ENCODE measurements around the gene KRTAP4-7. TPM values are rescaled to one million over a fixed set of nuclear protein-coding genes. Genes with fewer than 3 reads are reported as not detected.
"Not testable (repeated sequence)": the region's sequence is repeated elsewhere in the genome, so short reads cannot be mapped to it uniquely, and the experiment has no call there.

The KRTAP4-7 gene
- total RNA-seq, 1 donor from 2014 or later, result not detected

- no peak for DNase-seq (ENCODE audit: low spot score in 2 of 2)
- intact Hi-C loops (cut with DNase I), result no loop called here
- Histone ChIP-seq H3K27me3 (no peaks in the 10 kb centered on the region), H3K4me1 (no peaks in the 10 kb centered on the region), H3K27ac (no peak overlapping the region), H3K4me3 (no peak overlapping the region), H3K9me3 (no peaks in the 10 kb centered on the region), H3K36me3 (no peaks in the 10 kb centered on the region)
- no peak for TF ChIP-seq CTCF (IDR thresholded peaks at IDR 0.05)
Measured at GRCh38 chr17:41096055-41096454, 12.1 kb downstream of the KRTAP4-7 start.

GRCh38 chr17:41098042-41098441 is 14.1 kb downstream of the KRTAP4-7 start, which contains the start of gene KRTAP4-8:
TSS of gene KRTAP4-8 (minus strand) at chr17:41098142. CDS start at chr17:41098084, 58 bp downstream.
- no peak for TF ChIP-seq CTCF (IDR thresholded peaks at IDR 0.05)
- Histone ChIP-seq H3K27me3 (no peaks in the 10 kb centered on the region), H3K9me3 (no peaks in the 10 kb centered on the region), H3K4me3 (no peak within 1 kb of the TSS), H3K36me3 (no peaks in the 10 kb centered on the region), H3K4me1 (no peaks in the 10 kb centered on the region), H3K27ac (no peak within 1 kb of the TSS)
- intact Hi-C loops (cut with DNase I), result no loop called here
- no peak for DNase-seq (ENCODE audit: low spot score in 2 of 2)

GRCh38 chr17:41098481-41098880 is 14.5 kb downstream of the KRTAP4-7 start:
- H3K4me1 ChIP-seq, result no peaks in the 10 kb centered on the region
- intact Hi-C loops (cut with DNase I), result no loop called here
- H3K9me3 ChIP-seq, result no peaks in the 10 kb centered on the region
- TF ChIP-seq CTCF (IDR thresholded peaks at IDR 0.05), result no peak
- H3K27ac ChIP-seq, result no peak overlapping the region
- H3K36me3 ChIP-seq, result no peaks in the 10 kb centered on the region
- H3K4me3 ChIP-seq, result no peak overlapping the region
- no peaks in the 10 kb centered on the region for H3K27me3 ChIP-seq
- DNase-seq (ENCODE audit: low spot score in 2 of 2), result no peak

- intact Hi-C loops (cut with DNase I), result not testable (repeated sequence)
Measured at GRCh38 chr17:41099682-41100480, 15.9 kb downstream of the KRTAP4-7 start.

GRCh38 chr17:41101586-41102259 is 17.8 kb downstream of the KRTAP4-7 start, which contains the start of gene KRTAP4-16:
TSS of gene KRTAP4-16 (minus strand) at chr17:41102209. CDS start at chr17:41102209, 0 bp downstream.
- no peaks in the 10 kb centered on the region for H3K36me3 ChIP-seq
- intact Hi-C loops (cut with DNase I), result no loop called here
- no peak for TF ChIP-seq CTCF (IDR thresholded peaks at IDR 0.05)
- no peak within 1 kb of the TSS for H3K27ac ChIP-seq
- no peak for DNase-seq (ENCODE audit: low spot score in 2 of 2)
- no peaks in the 10 kb centered on the region for H3K27me3 ChIP-seq
- H3K9me3 ChIP-seq, result no peaks in the 10 kb centered on the region
- no peak within 1 kb of the TSS for H3K4me3 ChIP-seq
- H3K4me1 ChIP-seq, result no peaks in the 10 kb centered on the region

More at GRCh38 chr17:41099682-41100480, 15.9 kb downstream of the KRTAP4-7 start:
- not testable (repeated sequence) for DNase-seq (ENCODE audit: low spot score in 2 of 2); H3K4me1 ChIP-seq; H3K27ac ChIP-seq; H3K36me3 ChIP-seq; H3K4me3 ChIP-seq; H3K27me3 ChIP-seq; H3K9me3 ChIP-seq

- no peaks in the 10 kb centered on the region for H3K9me3 ChIP-seq
- no peaks in the 10 kb centered on the region for H3K36me3 ChIP-seq
- no peaks in the 10 kb centered on the region for H3K4me1 ChIP-seq
- H3K27ac ChIP-seq, result no peak overlapping the region
- no peak overlapping the region for H3K4me3 ChIP-seq
- intact Hi-C loops (cut with DNase I), result no loop called here
- H3K27me3 ChIP-seq, result no peaks in the 10 kb centered on the region
- DNase-seq (ENCODE audit: low spot score in 2 of 2), result no peak
- TF ChIP-seq CTCF (IDR thresholded peaks at IDR 0.05), result no peak
Measured at GRCh38 chr17:41103896-41104295, 19.9 kb downstream of the KRTAP4-7 start.

GRCh38 chr17:41104386-41105038 is 20.6 kb downstream of the KRTAP4-7 start:
- H3K27me3 ChIP-seq; H3K9me3 ChIP-seq; H3K4me3 ChIP-seq; intact Hi-C loops (cut with DNase I); H3K36me3 ChIP-seq; H3K4me1 ChIP-seq; H3K27ac ChIP-seq; DNase-seq (ENCODE audit: low spot score in 2 of 2): not testable (repeated sequence)

GRCh38 chr17:41105347-41105746 is 21.4 kb downstream of the KRTAP4-7 start, which contains the start of gene KRTAP4-9:
TSS of gene KRTAP4-9 (plus strand) at chr17:41105389. CDS start at chr17:41105389, 0 bp downstream.
- H3K27me3 ChIP-seq; intact Hi-C loops (cut with DNase I); H3K4me1 ChIP-seq; H3K36me3 ChIP-seq; H3K4me3 ChIP-seq; H3K27ac ChIP-seq; H3K9me3 ChIP-seq; DNase-seq (ENCODE audit: low spot score in 2 of 2): not testable (repeated sequence)

All from ascending aorta (tissue), 2 donors.